SIG-M5 treated with dmso at 0.1 percent for 504 hours (cell line): Measurements from ENCODE around the gene RPL12.
"Not testable (repeated sequence)": the region's sequence is repeated elsewhere in the genome, so short reads cannot be mapped to it uniquely, and the experiment has no call there.

Experiments
- DNase-seq: peaks from one replicate; lab custom pipeline; 2025; ENCODE audit not compliant: unreplicated experiment; lab: John Stamatoyannopoulos, UW

RPL12 gene

GRCh38 chr9:127470662-127471061 is 19.5 kb upstream of the RPL12 start:
- no peak for DNase-seq

- DNase-seq: no peak
Measured at GRCh38 chr9:127467621-127468020, 16.4 kb upstream of the RPL12 start.

- DNase-seq: not testable (repeated sequence)
Measured at GRCh38 chr9:127466407-127466917, 15.3 kb upstream of the RPL12 start.

- no peak for DNase-seq
Measured at GRCh38 chr9:127463911-127464310, 12.7 kb upstream of the RPL12 start.

- DNase-seq: no peak
Measured at GRCh38 chr9:127463382-127463781, 12.2 kb upstream of the RPL12 start.

DNA sequence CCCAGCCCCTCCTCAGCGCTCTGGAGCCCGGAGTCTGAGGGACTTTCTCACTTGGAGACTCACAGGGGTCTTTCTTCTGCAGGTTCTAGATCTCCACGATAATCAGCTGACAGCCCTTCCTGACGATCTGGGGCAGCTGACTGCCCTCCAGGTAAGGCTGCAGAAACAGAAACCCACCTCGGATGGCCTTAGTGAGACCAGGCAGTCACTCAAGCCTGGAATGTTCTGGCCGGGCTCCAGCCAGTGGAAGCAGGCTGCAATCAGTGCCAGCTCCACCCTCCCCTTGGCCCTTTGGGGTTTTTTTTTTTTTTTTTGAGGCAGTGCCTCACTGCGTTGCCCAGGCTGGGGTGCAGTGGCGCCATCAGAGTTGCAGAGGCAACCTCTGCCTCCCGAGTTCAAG is 7.7 kb upstream of the RPL12 start:
- DNase-seq: no peak

GRCh38 chr9:127457191-127457878 is 6.1 kb upstream of the RPL12 start:
- DNase-seq: no peak

DNA sequence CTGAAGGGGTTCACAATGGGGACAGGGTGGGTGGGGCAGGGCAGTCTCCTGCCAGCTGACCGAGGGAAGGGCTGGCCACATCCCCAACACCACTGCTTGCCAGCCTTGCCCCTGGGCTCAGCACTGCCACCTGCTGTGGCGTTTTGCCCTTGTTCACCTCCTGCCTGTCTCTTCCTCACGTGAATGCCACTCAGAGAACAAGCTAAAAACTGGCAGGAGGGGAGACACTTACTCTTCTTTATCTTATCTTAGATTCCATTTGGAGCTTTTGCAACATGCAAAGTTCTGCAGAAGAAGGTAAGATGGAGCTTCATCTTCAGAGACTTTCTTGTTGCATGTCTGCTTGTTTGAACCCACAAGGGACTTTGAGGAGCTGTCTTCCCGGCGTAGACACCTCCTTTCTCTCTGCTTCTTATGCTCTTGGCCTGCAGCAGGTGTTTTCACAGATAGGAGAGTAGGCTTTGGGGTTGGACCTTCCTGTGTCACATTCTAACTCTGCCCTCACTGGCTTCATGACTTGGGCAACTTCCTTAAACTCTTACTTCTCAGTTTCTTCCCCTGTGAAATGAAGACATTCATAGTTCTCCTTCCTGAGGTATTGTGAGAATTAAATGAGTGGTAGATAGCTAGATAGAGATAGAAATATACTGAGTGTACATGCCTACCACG is 4.3 kb upstream of the RPL12 start:
- peak; percentile 84 for DNase-seq

- DNase-seq: no peak
Measured at GRCh38 chr9:127452691-127453090, 1.5 kb upstream of the RPL12 start.

- DNase-seq: peak; percentile 49
Measured at GRCh38 chr9:127451858-127452656, 851 bp upstream of the RPL12 start.

DNA sequence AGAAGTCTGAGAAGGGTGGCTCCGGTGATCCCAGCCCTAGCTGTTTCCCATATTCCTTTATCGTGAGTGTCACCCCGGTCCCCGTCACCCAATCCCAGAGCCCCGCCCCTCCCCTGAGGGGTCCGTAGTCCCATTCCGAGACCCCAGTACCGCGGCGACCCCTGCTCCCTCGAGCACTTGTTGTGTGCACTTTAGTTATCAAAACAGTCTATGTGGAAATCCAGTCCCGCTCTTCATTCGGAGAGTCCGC is 327 bp upstream of the RPL12 start:
- DNase-seq: no peak

DNA sequence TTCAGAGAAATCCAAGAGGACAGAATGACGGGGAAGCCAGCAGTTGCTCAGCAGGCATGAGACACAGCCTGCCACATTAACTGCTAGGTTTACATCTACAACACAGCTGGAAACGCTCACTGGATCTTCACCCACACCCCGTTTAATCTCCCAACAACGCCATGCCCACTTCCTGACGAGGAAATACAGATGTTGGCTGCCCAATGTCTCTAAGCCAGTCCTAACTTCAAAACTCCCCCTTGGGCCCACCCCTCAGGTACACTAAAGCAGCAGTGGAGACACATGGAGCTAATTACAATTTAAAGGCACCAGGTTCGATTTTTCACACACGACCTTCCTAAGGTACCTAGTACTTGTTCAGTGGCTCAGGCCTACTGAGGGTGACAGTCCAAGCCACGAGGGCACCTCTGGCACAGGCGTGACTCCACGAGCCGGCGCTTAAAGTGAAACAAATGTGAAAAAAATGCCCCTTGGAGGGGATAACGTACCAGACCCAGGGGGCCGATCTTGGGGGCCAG is 904 bp downstream of the RPL12 start:
- no peak for DNase-seq

- no peak for DNase-seq
Measured at GRCh38 chr9:127449332-127449966, 1.8 kb downstream of the RPL12 start.

DNA sequence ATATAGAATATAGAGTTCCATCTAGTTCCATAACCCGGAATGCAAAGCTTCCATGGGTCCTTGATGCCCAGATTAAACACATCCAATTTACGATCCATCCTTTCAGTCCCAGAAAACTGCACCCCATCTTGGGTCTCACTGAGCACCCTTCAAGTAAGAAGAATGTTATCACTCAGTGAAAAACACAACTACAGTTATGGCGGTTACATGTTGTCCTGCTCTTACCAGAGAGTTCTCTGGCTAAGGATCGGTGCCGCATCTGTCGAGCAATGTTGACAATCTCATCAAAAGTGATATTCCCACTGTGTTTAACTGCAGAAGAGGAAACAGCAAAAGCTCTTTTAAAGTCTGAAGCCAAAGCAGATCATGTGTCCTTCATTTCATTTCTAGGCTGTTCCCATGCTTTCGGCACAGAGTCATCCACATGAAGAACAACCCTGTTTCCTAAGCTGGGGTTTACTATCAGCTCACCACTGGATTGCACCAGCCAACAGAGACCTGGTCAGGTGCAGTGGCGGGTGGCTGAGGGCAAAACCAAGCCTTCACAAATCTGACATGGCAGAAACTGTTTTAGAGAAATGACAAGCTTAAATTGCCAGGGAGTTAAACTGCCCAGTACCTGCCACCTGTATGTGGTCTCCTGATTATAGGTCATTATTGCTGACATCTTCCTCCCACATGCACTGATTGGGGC is 2.9 kb downstream of the RPL12 start:
- no peak for DNase-seq

GRCh38 chr9:127447416-127448111 is 3.6 kb downstream of the RPL12 start:
- DNase-seq: peak; percentile 10

DNA sequence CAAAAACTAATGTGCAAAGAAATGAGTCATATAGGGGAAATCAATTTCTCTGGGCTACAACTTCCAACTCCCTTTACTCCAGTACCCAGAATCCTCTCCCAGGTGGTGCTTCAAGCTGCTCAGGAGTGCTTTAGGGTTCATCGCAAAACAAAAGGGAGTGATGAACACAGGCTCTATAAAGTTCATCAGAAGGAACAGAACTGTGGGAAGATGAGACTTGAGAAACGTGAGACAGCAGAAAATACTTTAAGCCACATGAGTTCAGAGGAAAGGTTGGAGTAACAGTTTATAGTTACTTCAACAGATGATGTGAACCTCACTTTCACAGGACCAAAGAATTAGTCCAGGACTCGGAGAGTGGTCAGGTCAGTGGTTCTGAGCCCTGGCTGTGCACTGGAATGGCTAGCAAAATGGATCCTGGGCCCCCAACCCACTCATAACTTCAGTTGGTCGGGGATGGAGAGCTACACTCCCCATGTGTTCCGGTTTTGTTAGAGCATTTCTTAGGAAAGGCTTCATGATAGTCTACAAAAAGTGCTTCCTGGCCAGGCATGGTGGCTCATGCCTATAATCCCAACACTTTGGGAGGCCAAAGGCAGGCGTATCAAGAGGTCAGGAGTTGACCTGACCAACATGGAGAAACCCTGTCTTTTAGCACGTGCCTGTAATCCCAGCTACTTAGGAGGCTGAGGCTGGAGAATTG is 4.3 kb downstream of the RPL12 start:
- DNase-seq: no peak

- DNase-seq: no peak
Measured at GRCh38 chr9:127445851-127446712, 5.1 kb downstream of the RPL12 start.
